Measurements from ENCODE around the gene CNN2. TPM values are rescaled to one million over a fixed set of nuclear protein-coding genes. Genes with fewer than 3 reads are reported as not detected.

Gene CNN2
- polyA plus RNA-seq, 1 donor from 2014 or later: 42.8 TPM

DNA sequence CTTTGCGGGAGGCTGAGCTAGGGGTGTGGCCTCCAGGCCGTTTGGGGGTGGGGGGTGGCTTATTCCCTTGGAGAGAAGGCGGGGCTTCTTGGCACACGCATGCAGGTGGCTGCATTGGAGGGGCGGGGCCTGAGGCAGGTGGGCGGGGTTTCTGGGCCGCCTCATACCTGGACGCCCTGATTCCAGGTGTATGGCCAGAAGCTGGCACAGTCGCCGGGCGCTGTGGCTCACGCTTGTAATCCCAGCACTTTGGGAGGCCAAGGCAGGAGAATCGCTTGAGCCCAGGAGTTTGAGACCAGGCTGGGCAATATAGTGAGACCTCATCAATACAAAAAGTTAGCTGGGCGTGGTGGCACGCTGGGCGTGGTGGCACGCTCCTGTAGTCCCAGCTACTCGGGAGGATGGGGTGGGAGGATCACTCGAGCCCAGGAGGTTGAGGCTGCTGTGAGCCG is 21.3 kb downstream of the CNN2 start:
- H3K9ac ChIP-seq (ENCODE audit: low read length): no peak overlapping the region
- H2AFZ ChIP-seq (ENCODE audit: low read depth, low read length): no peak overlapping the region
- no peaks in the 10 kb centered on the region for H3F3A ChIP-seq (ENCODE audit: insufficient read depth, low read length, poor library complexity, severe bottlenecking)
- no peaks in the 10 kb centered on the region for H3K9me2 ChIP-seq (ENCODE audit: insufficient read depth, low read length)
- H3K27me3 ChIP-seq (ENCODE audit: insufficient read depth, low read depth, low read length): no peaks in the 10 kb centered on the region
- H3K79me2 ChIP-seq (replicated peaks; ENCODE audit: insufficient read depth, low read length): no peaks in the 10 kb centered on the region
- H3K4me2 ChIP-seq (ENCODE audit: low read length): no peak overlapping the region
- H3K36me3 ChIP-seq (ENCODE audit: insufficient read depth, low read length): no peaks in the 10 kb centered on the region
- no peaks in the 10 kb centered on the region for H3K9me3 ChIP-seq (ENCODE audit: low read length)
- no peaks in the 10 kb centered on the region for H4K20me1 ChIP-seq (ENCODE audit: insufficient read depth)
- H3K27ac ChIP-seq (ENCODE audit: low read length): no peak overlapping the region
- no peak overlapping the region for H3K4me3 ChIP-seq (ENCODE audit: low read length)
- TF ChIP-seq TAF1 (IDR thresholded peaks at IDR 0.05; ENCODE audit: low read depth): no peak
- no peak for TF ChIP-seq SMC3 (conservative IDR thresholded peaks at IDR 0.05; ENCODE audit: poor library complexity)
- no peak for TF ChIP-seq CTCF (IDR thresholded peaks at IDR 0.05; ENCODE audit: poor library complexity, severe bottlenecking)
- TF ChIP-seq EP300 (conservative IDR thresholded peaks at IDR 0.05; ENCODE audit: poor library complexity, severe bottlenecking): no peak
- TF ChIP-seq MXI1 (conservative IDR thresholded peaks at IDR 0.05; ENCODE audit: poor library complexity, severe bottlenecking): no peak
- no peak for TF ChIP-seq POLR2AphosphoS5 (IDR thresholded peaks at IDR 0.05)
- TF ChIP-seq EZH2 (IDR thresholded peaks at IDR 0.05; ENCODE audit: borderline replicate concordance, insufficient read depth, low read length, poor library complexity, severe bottlenecking): no peak
- TF ChIP-seq RAD21 (conservative IDR thresholded peaks at IDR 0.05): no peak
- TF ChIP-seq, protein P1, sequence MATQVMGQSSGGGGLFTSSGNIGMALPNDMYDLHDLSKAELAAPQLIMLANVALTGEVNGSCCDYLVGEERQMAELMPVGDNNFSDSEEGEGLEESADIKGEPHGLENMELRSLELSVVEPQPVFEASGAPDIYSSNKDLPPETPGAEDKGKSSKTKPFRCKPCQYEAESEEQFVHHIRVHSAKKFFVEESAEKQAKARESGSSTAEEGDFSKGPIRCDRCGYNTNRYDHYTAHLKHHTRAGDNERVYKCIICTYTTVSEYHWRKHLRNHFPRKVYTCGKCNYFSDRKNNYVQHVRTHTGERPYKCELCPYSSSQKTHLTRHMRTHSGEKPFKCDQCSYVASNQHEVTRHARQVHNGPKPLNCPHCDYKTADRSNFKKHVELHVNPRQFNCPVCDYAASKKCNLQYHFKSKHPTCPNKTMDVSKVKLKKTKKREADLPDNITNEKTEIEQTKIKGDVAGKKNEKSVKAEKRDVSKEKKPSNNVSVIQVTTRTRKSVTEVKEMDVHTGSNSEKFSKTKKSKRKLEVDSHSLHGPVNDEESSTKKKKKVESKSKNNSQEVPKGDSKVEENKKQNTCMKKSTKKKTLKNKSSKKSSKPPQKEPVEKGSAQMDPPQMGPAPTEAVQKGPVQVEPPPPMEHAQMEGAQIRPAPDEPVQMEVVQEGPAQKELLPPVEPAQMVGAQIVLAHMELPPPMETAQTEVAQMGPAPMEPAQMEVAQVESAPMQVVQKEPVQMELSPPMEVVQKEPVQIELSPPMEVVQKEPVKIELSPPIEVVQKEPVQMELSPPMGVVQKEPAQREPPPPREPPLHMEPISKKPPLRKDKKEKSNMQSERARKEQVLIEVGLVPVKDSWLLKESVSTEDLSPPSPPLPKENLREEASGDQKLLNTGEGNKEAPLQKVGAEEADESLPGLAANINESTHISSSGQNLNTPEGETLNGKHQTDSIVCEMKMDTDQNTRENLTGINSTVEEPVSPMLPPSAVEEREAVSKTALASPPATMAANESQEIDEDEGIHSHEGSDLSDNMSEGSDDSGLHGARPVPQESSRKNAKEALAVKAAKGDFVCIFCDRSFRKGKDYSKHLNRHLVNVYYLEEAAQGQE (IDR thresholded peaks at IDR 0.05; ENCODE audit: borderline replicate concordance): no peak

DNA sequence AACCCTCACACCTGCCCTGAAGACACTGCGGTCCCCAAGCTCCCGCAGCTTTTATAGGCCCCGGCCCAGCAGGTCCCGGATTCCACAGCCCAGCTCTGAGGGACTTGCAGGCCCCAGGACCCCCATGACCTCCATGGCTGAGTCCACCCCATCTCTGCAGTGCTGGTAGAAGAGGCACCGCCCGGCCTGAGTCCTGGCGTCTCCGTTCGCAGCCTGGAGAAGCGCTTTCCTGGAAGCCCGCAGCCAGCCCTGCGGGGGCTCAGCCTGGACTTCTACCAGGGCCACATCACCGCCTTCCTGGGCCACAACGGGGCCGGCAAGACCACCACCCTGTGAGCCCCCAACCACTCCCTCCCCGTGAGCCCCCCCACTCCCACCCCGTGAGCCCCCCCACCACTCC is 22.7 kb downstream of the CNN2 start:
- no peak overlapping the region for H2AFZ ChIP-seq (ENCODE audit: low read depth, low read length)
- H3K9ac ChIP-seq (ENCODE audit: low read length): no peak overlapping the region
- H3K27ac ChIP-seq (ENCODE audit: low read length): no peak overlapping the region
- TF ChIP-seq TAF1 (IDR thresholded peaks at IDR 0.05; ENCODE audit: low read depth) (no peak), SMC3 (conservative IDR thresholded peaks at IDR 0.05; ENCODE audit: poor library complexity) (no peak), RAD21 (conservative IDR thresholded peaks at IDR 0.05) (no peak), POLR2AphosphoS5 (IDR thresholded peaks at IDR 0.05) (no peak), CTCF (IDR thresholded peaks at IDR 0.05; ENCODE audit: poor library complexity, severe bottlenecking) (no peak), EP300 (conservative IDR thresholded peaks at IDR 0.05; ENCODE audit: poor library complexity, severe bottlenecking) (no peak), EZH2 (IDR thresholded peaks at IDR 0.05; ENCODE audit: borderline replicate concordance, insufficient read depth, low read length, poor library complexity, severe bottlenecking) (no peak)
- TF ChIP-seq, protein P1 (IDR thresholded peaks at IDR 0.05; ENCODE audit: borderline replicate concordance): no peak
- no peak overlapping the region for H3K4me2 ChIP-seq (ENCODE audit: low read length)
- H3K4me3 ChIP-seq (ENCODE audit: low read length): no peak overlapping the region
- no peaks in the 10 kb centered on the region for H3K9me3 ChIP-seq (ENCODE audit: low read length)
- H3K9me2 ChIP-seq (ENCODE audit: insufficient read depth, low read length): no peaks in the 10 kb centered on the region
- no peaks in the 10 kb centered on the region for H3K27me3 ChIP-seq (ENCODE audit: insufficient read depth, low read depth, low read length)
- H3F3A ChIP-seq (ENCODE audit: insufficient read depth, low read length, poor library complexity, severe bottlenecking): no peaks in the 10 kb centered on the region
- H4K20me1 ChIP-seq (ENCODE audit: insufficient read depth): no peaks in the 10 kb centered on the region
- H3K79me2 ChIP-seq (replicated peaks; ENCODE audit: insufficient read depth, low read length): no peaks in the 10 kb centered on the region
- no peaks in the 10 kb centered on the region for H3K36me3 ChIP-seq (ENCODE audit: insufficient read depth, low read length)

All from neural cell (in vitro differentiated cells).